ENCODE data around the gene NSG1. TPM values are rescaled to one million over a fixed set of nuclear protein-coding genes. Genes with fewer than 3 reads are reported as not detected.

Gene NSG1
- total and polyA plus RNA-seq, 2 experiments from 2014 or later: 30.2 to 70.1 TPM

- Histone ChIP-seq H3K9me2 (replicated peaks; ENCODE audit: insufficient read depth) (no peaks in the 10 kb centered on the region), H3K4me2 (no peak overlapping the region), H3K79me2 (no peaks in the 10 kb centered on the region), H3K4me3 (no peak overlapping the region), H3K36me3 (replicated peaks; ENCODE audit: insufficient read depth, low read depth) (no peaks in the 10 kb centered on the region), H3K27ac (no peak overlapping the region), H3K9me3 (ENCODE audit: low read depth) (no peaks in the 10 kb centered on the region), H3K27me3 (no peaks in the 10 kb centered on the region), H2AFZ (no peak overlapping the region), H4K20me1 (ENCODE audit: insufficient read depth, poor library complexity, severe bottlenecking) (no peaks in the 10 kb centered on the region), H3K4me1 (ENCODE audit: insufficient read depth) (no peaks in the 10 kb centered on the region)
- WGBS (ENCODE audit: low lambda C conversion rate, missing lambda C conversion rate): 92% methylated on average over 8 of the region's 8 CpGs
- DNase-seq (ENCODE audit: low spot score): no peak
- no peak for TF ChIP-seq CTCF (IDR thresholded peaks at IDR 0.05; ENCODE audit: poor library complexity)
- TF ChIP-seq EZH2phosphoT487 (IDR thresholded peaks at IDR 0.05; ENCODE audit: low read depth, severe bottlenecking, unreplicated experiment): no peak
- no peak for TF ChIP-seq EZH2 (IDR thresholded peaks at IDR 0.05; ENCODE audit: borderline replicate concordance)
These were observed 25.0 kb upstream of the NSG1 start for GRCh38 chr4:4361883-4362282.

GRCh38 chr4:4362991-4363697, 23.8 kb upstream of the NSG1 start:
- Histone ChIP-seq H3K4me1 (ENCODE audit: insufficient read depth) (no peaks in the 10 kb centered on the region), H3K4me3 (no peak overlapping the region), H3K27me3 (no peaks in the 10 kb centered on the region), H3K36me3 (replicated peaks; ENCODE audit: insufficient read depth, low read depth) (no peaks in the 10 kb centered on the region), H3K9me3 (ENCODE audit: low read depth) (no peaks in the 10 kb centered on the region), H3K9me2 (replicated peaks; ENCODE audit: insufficient read depth) (no peaks in the 10 kb centered on the region), H3K27ac (no peak overlapping the region), H4K20me1 (ENCODE audit: insufficient read depth, poor library complexity, severe bottlenecking) (no peaks in the 10 kb centered on the region), H3K79me2 (no peaks in the 10 kb centered on the region), H2AFZ (no peak overlapping the region), H3K4me2 (no peak overlapping the region)
- WGBS (ENCODE audit: low lambda C conversion rate, missing lambda C conversion rate): 89% methylated on average over 14 of the region's 16 CpGs
- TF ChIP-seq EZH2phosphoT487 (IDR thresholded peaks at IDR 0.05; ENCODE audit: low read depth, severe bottlenecking, unreplicated experiment) (no peak), EZH2 (IDR thresholded peaks at IDR 0.05; ENCODE audit: borderline replicate concordance) (no peak), CTCF (IDR thresholded peaks at IDR 0.05; ENCODE audit: poor library complexity) (no peak)
- no peak for DNase-seq (ENCODE audit: low spot score)

GRCh38 chr4:4364061-4364460, 22.8 kb upstream of the NSG1 start:
- Histone ChIP-seq H3K4me3 (no peak overlapping the region), H3K27ac (no peak overlapping the region), H4K20me1 (ENCODE audit: insufficient read depth, poor library complexity, severe bottlenecking) (no peaks in the 10 kb centered on the region), H3K36me3 (replicated peaks; ENCODE audit: insufficient read depth, low read depth) (no peaks in the 10 kb centered on the region), H3K27me3 (no peaks in the 10 kb centered on the region), H3K9me2 (replicated peaks; ENCODE audit: insufficient read depth) (no peaks in the 10 kb centered on the region), H2AFZ (no peak overlapping the region), H3K9me3 (ENCODE audit: low read depth) (no peaks in the 10 kb centered on the region), H3K4me1 (ENCODE audit: insufficient read depth) (no peaks in the 10 kb centered on the region), H3K4me2 (no peak overlapping the region), H3K79me2 (no peaks in the 10 kb centered on the region)
- no peak for TF ChIP-seq CTCF (IDR thresholded peaks at IDR 0.05; ENCODE audit: poor library complexity)
- 78% methylated on average over 3 of the region's 3 CpGs for whole genome bisulfite sequencing (ENCODE audit: low lambda C conversion rate, missing lambda C conversion rate)
- DNase-seq (ENCODE audit: low spot score): no peak
